HG02973 (cell line): ENCODE measurements around the gene AIFM3.
"Not testable (repeated sequence)": the region's sequence is repeated elsewhere in the genome, so short reads cannot be mapped to it uniquely, and the experiment has no call there.

Experiments
- ATAC-seq: cut with Tn5 transposase; IDR thresholded peaks from one replicate; pipeline ENCODE4 v1.9.1; 2021; ENCODE audit warnings: moderate library complexity; ENCODE audit not compliant: unreplicated experiment

AIFM3 gene

GRCh38 chr22:20957102-20957682, 9.9 kb upstream of the AIFM3 start:
- no peak for ATAC-seq

- no peak for ATAC-seq
Observed at GRCh38 chr22:20957683-20958431, 9.2 kb upstream of the AIFM3 start.

- no peak for ATAC-seq
Observed at GRCh38 chr22:20959578-20960461, 7.2 kb upstream of the AIFM3 start.

DNA sequence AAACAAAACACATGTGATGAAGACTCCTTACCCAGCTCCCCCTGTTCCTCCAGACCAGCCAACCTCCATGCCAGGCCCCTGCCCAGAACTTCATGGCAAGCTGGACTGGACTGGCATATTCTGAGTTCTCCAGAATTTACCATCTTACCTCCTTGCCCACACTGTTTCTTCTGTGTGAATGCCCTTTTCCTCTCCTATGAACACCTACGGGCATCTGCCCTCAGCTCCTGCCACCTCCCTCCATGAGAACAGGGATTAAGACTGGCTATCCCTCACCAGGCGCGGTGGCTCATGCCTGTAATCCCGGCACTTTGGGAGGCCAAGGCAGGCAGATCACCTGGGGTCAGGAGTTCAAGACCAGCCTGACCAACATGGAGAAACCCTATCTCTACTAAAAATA, 6.4 kb upstream of the AIFM3 start:
- ATAC-seq, result no peak

GRCh38 chr22:20962491-20962945, 4.5 kb upstream of the AIFM3 start:
- no peak for ATAC-seq

- ATAC-seq, result no peak
Observed at GRCh38 chr22:20963201-20964052, 3.6 kb upstream of the AIFM3 start.

DNA sequence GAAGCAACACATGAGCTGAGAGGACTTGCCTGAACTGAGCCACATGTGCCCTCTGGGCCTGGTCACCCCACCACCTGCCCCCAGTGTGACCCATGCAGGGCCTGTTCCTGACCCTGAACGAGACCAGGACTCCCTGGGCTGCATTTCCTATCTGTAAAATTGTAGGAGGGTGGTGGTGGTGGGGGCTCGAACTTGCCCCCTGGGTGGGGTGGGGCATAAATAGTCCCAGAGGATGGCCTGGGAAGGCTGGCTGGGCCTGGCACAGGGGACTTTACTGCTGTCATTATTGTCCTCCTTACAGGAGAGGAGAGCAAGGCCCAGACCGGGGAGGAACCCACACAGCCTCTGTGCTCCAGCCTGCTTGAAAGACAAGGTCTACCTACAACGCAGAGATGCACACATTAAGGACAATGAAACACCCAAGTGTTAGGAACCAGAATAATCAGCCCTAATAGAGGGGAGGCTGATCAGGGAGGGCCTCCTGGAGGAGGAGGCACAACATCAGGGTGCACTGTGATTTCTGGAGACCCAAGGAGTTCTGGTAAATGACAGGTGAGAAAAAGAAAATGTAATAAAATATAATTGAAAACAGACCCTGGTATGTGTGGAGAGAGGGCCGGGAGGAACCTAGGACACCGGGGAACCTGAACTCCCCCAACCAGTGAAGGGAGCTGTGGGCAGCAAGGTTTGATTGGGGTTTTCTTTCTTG, 2.8 kb upstream of the AIFM3 start:
- ATAC-seq, result no peak

DNA sequence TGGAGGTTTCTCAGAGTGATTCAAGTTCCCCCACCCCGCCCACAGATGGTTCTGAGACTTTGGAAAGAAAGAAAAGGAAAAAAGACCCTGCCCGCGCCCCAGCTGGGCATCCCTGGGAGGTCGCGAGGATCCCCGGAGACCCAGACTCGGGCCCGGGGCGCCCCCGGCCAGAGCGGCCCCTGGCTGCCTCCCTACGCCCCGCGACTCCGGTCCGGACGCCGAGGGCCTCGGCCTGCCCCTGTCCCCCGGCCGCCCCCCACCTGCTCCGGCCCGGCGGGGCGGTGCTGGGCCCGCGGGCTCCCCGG, 2.3 kb upstream of the AIFM3 start:
- ATAC-seq, result no peak

DNA sequence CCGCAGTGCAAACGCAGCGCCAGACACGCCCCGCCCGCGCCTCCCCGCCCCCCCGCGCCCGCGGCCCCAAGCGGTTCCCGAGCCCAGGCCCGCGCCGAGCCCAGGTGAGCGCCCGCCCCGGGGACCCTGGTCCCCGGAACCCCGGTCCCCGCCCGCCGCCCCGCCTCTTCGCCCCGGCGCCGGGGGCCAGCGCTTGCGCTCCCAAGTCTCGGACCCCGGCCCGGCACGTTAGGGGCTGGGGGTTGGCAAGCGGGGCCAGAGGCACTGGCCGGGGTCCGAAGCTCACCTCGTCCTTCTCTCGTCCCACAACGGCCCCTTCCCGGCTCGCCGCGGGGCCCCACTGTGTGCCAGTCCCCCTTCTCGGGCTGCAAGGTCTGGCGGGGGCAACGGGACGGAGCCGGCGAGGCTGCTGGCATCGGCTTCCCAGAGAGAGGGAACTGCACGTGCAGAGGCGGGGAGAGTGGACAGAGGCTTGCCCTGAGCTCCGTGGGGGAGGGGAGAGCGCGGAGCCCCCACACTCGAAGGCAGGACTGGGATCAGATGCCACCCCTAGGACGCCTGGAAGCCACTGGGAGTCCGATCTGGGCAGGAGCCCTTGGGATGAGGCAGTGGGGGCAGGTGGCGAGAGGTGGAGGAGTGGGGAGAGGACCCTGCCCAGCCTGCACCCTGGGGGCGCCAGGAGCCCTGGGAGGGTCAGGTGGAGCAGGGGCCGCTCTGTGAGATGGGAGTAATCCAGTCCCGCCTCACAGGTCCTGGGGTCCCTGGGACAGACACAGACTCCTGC, 1.8 kb upstream of the AIFM3 start:
- no peak for ATAC-seq

DNA sequence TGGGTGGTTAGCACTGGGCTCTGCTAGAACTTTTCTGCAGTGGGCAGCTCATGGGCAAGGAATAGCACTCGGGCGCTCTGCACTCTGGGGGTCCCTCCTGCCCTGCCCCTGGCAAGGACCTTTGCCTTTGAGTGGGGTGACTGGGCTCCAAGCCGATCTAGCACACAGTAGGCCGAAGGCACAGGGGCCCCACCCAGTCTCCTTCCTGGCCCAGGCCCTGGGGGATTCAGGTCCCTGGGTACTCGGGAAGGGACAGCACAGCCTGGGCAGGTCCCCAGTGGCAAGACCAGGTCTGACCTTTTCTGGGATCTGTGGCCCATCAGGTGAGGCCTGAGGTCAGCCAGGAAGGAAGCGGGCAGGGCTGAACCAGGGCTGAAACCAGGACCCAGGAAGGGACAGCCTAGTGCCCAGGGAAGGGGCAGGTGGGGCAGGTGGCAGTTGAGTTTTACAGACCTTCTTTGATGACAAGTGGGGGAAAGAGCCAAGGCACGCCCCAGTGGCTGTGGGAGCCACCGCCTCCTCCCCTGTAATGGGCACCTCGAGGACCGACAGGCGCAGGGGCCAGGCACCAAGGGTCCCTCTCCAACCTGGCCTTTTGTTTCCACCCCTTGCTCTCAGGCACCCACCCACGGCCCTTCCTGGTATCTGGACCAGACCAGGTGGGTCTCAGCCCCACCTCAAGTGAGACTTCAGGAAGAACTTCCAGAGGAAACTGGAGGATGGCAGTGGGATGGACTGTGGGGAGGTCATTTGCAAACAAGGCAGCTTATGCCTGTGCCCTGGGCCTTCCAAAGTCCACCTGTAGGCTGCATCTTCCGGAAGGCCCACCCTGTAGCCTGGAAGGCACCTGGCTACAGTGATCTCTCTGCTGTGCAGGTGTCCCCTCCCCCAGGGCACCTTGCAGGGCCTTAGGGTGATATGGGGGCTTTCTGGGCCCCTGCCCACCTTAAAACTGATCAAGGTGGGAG, 883 bp upstream of the AIFM3 start:
- no peak for ATAC-seq

DNA sequence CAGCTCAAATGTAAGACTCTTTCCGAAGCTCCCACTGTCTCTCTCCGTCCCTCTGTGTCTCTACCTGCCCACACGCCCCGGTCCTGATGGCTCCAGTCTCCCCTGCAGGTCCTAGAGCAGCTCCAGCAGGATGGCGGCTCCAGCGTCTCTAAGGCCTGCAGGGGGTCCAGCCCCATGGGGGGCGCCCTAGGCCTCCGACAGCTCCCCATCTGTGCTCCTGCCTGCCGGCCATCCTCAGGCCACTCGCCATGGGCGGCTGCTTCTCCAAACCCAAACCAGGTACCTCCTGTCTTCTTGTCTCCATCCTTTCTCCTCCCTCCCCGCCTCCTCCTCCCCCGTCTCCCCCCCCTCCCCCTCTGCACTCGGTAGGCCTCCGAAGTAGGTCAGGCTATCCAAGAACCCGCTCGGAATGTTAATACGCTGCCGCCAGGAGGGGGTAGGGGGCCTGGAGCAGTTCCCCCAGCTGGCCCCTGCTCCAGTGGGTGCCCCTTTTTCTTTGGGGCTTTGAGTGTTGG, 699 bp downstream of the AIFM3 start:
- ATAC-seq, result no peak

DNA sequence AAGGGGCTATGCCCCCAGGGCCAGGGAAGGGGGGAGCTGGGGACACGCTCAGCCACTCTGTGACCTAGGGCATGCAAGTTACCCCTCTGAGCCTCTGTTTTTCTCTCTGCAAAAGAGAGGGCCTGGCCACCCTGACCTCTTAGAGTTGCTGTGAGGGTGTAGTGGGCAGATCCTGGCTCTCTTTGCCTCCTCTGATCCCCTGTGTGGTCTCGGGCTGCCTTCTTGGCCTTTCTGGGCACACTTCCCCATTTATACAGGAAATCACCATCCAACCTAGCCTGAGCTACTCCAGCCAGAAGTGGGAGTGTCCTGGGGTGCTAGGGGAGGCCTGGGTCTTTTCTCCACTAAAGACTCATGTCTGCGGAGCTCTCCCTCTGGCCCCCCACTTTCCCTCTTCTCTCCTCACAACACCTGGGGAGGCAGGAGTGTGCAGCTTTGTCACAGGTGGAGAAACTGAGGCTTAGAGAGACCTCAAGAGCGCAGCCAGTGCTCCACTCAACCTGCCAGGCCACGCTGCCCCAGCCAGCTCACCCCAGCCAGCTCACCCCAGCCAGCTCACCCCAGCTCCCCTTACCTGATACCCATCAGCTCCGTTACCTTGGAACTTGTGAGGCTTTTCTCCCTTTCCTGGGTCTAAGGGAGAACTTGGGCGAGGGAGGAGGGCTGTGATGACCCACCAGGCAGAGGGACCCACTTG, 1.4 kb downstream of the AIFM3 start:
- no peak for ATAC-seq

- no peak for ATAC-seq
Observed at GRCh38 chr22:20970939-20971657, 4.0 kb downstream of the AIFM3 start.

DNA sequence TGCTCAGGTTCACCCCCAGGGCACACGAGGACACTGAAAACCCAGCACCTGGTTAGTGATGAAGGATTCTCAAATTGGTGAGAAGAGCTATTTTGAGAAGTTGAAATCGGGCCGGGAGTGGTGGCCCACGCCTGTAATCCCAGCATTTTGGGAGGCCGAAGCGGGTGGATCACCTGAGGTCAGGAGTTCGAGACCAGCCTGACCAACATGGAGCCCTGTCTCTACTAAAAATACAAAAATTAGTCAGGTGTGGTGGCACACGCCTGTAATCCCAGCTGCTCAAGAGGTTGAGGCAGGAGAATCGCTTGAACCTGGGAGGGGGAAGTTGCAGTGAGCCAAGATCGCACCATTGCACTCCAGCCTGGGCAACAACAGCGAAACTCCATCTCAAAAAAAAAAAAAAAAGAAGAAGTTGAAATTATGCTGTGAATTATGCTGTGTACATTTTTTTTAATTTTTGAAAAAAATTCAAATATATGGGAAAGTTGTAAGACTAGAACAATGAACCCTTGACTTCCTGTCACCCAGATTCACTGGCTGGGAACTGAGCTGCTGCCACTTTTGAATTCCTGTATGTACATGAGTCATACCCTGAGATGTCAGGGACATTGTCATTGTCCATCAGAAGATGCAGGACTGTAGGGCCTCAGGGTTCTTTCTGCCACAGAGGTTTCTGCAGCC, 5.1 kb downstream of the AIFM3 start:
- not testable (repeated sequence) for ATAC-seq

DNA sequence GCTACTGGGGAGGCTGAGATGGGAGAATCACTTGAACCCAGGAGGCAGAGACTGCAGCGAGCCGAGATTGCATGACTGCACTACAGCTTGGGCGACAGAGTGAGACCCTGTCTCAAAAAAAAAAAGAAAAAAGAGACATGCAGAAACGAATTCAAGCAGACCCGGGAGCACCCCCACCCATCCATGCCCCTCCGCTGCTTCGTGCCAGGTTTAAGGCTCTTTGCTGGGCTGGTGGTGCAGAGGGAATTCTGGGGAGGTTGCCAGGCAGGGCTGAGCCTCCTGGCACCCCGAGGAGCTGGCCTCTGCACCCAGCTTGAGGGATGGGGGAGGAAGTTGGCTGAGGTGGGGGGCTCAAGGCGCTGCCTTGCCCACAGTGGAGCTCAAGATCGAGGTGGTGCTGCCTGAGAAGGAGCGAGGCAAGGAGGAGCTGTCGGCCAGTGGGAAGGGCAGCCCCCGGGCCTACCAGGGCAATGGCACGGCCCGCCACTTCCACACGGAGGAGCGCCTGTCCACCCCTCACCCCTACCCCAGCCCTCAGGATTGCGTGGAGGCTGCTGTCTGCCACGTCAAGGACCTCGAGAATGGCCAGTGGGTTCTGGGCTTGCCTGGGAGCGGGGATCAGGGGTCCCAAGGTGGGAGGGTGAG, 6.0 kb downstream of the AIFM3 start:
- ATAC-seq, result no peak
